ENCODE measurements around the gene ABCA4. TPM values are rescaled to one million over a fixed set of nuclear protein-coding genes. Genes with fewer than 3 reads are reported as not detected.
"Not testable (repeated sequence)": the region's sequence is repeated elsewhere in the genome, so short reads cannot be mapped to it uniquely, and the experiment has no call there.

Gene ABCA4
- polyA plus RNA-seq, 10 donors, result 0.32 to 1.6 (median 0.92) TPM

DNA sequence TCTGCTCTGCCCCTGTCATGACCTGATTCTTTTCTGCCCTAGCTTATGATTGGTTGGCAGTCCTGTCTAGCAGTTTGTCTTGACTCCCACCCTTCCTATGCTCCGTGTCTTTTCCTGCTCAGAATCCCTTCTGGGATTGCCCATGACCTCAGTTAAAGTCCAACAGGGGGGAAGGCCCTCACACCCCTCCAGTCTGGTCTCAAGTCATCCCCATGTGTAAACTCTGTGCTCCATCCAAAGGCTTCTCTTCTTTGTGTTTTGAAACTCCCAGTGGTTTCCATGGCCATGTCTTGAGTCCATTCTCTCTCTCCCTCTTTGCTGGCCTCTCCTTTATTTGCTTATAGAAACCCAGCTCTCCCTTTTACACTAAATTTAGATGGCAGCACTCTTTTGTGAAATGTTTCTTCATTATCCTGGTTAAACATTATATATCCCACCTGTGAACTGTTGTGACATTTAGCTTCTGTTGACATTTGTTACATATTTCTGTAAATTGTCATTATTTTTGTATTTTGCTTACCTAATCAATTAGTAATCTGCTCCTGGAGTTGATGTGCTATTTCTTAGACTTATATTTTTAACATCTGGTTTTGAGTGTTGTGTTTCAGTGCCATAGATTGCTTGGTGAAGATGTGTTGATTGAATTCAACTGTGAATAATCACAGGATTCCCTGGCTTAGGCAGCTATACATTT lies 162.8 kb downstream of the ABCA4 start:
- no peak for DNase-seq

DNA sequence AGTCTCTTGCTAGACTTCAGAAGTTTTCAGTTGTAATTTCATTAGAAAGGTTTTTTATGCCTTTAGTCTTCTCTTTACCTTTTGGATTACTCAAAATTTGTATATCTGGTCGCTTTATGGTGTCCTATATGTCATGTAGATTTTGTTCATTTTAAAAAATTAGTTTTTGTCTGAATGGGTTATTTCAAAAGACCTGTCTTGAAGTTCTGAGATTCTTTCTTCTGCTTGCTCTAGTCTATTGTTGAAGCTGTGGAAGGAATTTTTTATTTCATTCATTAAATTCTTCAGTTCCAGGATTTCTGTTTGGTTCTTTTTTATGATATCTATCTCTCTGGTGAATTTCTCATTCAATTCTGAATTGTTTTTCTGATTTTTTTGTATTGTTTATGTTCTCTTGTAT lies 165.2 kb downstream of the ABCA4 start:
- DNase-seq, result no peak

DNA sequence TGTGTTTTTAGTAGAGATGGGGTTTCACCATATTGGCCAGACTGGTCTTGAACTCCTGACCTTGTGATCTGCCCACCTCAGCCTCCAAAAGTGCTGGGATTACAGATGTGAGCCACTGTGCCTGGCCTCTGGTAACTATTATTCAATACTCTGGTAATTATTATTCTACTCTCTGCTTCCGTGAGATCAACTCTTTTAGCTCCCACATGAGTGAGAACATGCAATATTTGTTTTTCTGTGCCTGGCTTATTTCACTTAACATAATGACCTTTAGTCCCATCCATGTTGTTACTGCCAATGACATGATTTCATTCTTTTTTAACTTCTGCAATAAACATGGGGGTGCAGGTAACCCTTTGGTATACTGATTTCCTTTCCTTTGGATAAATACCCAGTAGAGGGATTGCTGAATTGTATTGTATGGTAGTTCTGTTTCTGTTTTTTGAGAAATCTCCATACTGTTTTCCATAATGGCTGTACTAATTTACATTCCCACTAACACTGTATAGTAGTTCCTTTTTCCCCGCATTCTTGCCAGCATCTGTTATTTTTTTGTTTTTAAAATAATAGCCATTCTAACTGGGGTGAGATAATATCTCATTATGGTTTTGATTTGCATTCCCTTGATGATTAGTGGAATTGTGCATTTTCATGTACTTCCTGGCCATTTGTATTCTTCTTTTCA lies 173.8 kb downstream of the ABCA4 start:
- DNase-seq, result not testable (repeated sequence)

Other genes with a start within 250 kb of the ABCA4 start
- gene DNTTIP2, start 241.9 kb downstream of the ABCA4 start, polyA plus RNA-seq (ENCODE audit: insufficient read length in 10 of 10), result 10 to 100 TPM; 41.0 to 55.1 (median 45.4) TPM
- gene GCLM, start 211.7 kb downstream of the ABCA4 start, polyA plus RNA-seq (ENCODE audit: insufficient read length in 10 of 10), result 10 to 100 TPM in 1 of 10 donors, 1 to 10 TPM in 9; 6.3 to 11.9 (median 8.6) TPM
- 10 to 100 TPM; 27.5 to 55.3 (median 42.7) TPM for gene ARHGAP29, start 116.4 kb upstream of the ABCA4 start, polyA plus RNA-seq (ENCODE audit: insufficient read length in 10 of 10)

All from muscle of back (tissue), 11 donors.